SKM-1 treated with dmso at 0.1 percent for 144 hours (cell line): Measurements from ENCODE around the gene SUSD2.
"Not testable (repeated sequence)": the region's sequence is repeated elsewhere in the genome, so short reads cannot be mapped to it uniquely, and the experiment has no call there.

ENCODE experiments used
- DNase-seq: peaks from one replicate; lab custom pipeline; 2025; ENCODE audit not compliant: unreplicated experiment; lab: John Stamatoyannopoulos, UW

SUSD2 gene

GRCh38 chr22:24181088-24181995 is at the start of gene SUSD2:
TSS of gene SUSD2 (plus strand) at chr22:24181487. CDS start at chr22:24181520, 33 bp downstream.
- DNase-seq, result no peak

GRCh38 chr22:24133187-24133965 is 47.9 kb upstream of the SUSD2 start:
- no peak for DNase-seq

- DNase-seq, result no peak
These were observed 47.0 kb upstream of the SUSD2 start for GRCh38 chr22:24134090-24134846.

- not testable (repeated sequence) for DNase-seq
These were observed 44.8 kb upstream of the SUSD2 start for GRCh38 chr22:24136533-24136932.

- DNase-seq, result no peak
These were observed 43.7 kb upstream of the SUSD2 start for GRCh38 chr22:24137595-24137994.

GRCh38 chr22:24138649-24139420 is 42.5 kb upstream of the SUSD2 start:
- DNase-seq, result no peak

GRCh38 chr22:24140357-24140756 is 40.9 kb upstream of the SUSD2 start:
- peak; percentile 76 for DNase-seq

- no peak for DNase-seq
These were observed 39.7 kb upstream of the SUSD2 start for GRCh38 chr22:24141586-24141985.

GRCh38 chr22:24142241-24142640 is 39.0 kb upstream of the SUSD2 start:
- no peak for DNase-seq

GRCh38 chr22:24142831-24143230 is 38.5 kb upstream of the SUSD2 start:
- DNase-seq, result no peak

- DNase-seq, result no peak
These were observed 37.1 kb upstream of the SUSD2 start for GRCh38 chr22:24144056-24144777.

GRCh38 chr22:24144778-24145085 is 36.6 kb upstream of the SUSD2 start:
- DNase-seq, result no peak

GRCh38 chr22:24145446-24146193 is 35.7 kb upstream of the SUSD2 start:
- DNase-seq, result no peak

GRCh38 chr22:24146194-24146616 is 35.1 kb upstream of the SUSD2 start:
- peak; percentile 91 for DNase-seq

GRCh38 chr22:24146791-24147353 is 34.4 kb upstream of the SUSD2 start:
- DNase-seq, result no peak

- DNase-seq, result no peak
These were observed 33.6 kb upstream of the SUSD2 start for GRCh38 chr22:24147666-24148065.

- DNase-seq, result no peak
These were observed 32.8 kb upstream of the SUSD2 start for GRCh38 chr22:24148266-24149197.

- no peak for DNase-seq
These were observed 32.1 kb upstream of the SUSD2 start for GRCh38 chr22:24149198-24149590.
